HG02938 (cell line): ENCODE data around the gene CHD6.

ENCODE experiments used
- ATAC-seq: cut with Tn5 transposase; IDR thresholded peaks from one replicate; pipeline ENCODE4 v1.9.1; 2021; ENCODE audit warnings: mild to moderate bottlenecking, moderate library complexity; ENCODE audit not compliant: unreplicated experiment

CHD6 gene

DNA sequence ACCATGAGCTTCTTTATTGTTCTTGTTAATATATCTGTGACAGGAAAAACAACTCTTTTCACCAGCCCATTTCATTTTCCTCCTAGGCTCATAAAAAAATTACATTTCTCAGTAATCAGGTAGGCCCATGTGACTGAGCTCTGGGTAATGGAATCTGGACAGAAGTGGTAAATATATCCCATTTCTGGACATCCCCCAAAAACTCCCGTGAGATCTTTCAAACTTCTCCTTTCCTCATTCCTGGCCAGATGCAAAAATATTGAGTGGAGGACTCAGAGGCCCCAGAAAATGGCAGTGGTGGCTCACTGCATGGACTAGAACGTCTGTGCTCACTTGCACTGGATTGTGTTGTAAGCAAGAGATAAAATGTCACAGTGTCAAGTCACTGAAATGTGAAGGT is 3.8 kb upstream of the CHD6 start:
- ATAC-seq, result no peak

DNA sequence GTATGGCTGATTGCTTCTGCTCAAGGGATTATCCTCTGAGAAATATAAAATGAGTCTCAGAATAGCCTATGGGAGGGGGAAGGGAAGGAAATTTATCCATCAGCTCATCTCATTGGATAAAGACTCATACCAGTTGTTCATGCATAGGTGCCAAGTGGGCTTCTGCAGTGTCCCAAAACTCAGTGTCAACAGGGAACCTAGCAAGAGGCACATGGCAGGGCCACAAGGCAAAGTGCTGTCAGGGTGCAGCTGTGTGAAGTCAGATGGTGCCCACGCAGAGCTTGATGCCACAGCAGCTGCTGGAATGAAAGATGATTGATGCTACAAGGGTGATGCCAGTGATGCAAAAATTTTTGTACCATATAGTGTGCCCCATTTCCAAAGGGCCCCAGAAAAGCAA is 3.2 kb upstream of the CHD6 start:
- no peak for ATAC-seq

DNA sequence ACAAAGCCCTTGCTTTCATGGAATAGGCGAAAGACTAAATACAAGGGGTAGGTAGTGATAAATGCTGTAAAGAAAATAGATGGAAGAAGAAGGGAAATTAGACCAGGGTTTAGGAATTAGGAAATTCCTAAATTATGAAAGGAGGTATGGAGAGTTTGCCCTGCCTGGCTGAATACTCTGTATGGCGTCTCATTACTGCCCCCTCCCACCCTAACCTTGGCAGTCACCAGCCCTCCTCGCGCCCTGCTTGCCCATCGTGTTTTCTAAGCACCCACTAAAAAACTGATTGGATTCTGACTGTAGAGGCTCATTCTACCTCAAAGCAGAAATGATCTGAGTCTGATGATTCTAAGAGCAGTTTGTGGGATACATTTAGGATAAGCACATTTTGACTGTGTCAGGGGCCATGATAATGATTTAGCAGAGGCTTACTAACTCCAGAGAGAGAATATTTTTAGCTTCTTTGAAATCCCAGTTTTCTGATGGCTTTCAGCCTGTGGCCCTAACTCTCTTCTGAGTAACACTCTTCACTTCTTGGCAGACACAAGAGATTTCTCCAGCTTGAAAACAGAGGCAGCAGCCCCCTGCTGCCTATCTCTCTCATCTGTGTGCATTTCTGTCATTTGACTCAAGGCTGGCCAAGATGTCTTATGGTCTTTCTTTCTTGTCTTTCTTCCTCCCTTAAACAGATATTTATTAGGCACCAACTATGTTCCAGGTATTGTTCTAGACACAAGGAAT is 1.4 kb upstream of the CHD6 start:
- no peak for ATAC-seq

DNA sequence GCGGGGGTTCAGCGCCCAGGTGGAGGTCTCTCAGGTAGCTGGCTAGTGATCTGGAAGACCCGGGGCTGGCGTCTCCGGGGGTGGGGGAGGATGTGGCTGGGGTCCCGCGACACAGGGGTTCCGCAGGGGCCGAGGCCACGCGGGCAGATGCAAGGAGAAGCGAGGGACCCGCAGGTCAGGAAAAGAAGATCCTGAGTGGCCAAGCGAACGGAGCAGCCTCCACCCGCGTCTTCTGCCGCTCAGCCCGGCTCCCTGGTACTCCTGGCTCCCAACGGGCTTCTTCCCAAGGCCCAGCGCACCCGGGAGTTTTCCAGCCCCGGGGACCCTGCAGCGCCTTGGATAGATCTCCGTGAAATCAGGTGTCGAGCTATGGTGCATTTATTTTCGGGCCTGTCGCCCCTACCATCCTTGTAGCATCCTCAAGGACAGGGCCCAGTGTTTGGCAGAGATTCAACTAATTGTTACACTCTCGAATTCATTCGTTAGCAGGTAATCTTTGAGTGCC is 682 bp upstream of the CHD6 start:
- no peak for ATAC-seq

DNA sequence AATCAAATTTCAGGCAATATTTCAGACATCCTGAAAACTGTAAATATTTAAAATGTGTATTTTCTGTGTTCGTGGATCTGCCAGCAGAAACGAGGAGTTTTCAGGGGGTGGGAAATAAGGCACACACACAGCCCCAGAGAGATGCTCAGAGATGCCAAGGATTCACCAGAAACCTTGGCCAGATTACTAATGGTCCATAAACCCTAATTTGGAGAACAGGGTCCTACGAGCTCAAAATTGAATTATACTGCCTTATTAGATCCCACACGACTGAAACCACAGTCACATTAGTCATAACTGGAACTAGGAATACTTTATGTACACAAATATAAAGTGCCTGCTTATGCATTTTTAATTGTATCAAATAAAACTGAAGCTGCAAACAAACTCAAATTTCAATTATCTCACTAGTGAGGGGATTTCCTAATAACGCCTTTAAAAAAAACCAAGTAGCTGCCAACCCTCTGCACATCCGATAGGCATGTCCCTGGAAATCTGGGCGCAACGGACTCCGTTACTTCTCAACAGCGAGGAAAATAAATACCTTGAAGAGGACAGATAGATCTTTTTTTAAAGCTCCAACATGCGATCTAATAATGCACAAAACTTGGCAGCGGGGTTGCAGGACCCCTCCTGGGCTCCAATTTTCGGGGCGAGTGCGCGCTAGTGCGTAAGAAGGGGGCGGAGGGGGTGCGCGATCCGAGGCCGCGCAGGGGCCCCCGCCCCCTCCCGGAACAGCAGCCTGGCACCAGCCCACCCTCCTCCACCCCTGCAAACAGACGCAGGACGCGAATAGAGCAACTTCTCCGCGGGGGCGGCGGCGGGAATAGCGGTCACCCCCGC is 897 bp downstream of the CHD6 start:
- ATAC-seq, result no peak

DNA sequence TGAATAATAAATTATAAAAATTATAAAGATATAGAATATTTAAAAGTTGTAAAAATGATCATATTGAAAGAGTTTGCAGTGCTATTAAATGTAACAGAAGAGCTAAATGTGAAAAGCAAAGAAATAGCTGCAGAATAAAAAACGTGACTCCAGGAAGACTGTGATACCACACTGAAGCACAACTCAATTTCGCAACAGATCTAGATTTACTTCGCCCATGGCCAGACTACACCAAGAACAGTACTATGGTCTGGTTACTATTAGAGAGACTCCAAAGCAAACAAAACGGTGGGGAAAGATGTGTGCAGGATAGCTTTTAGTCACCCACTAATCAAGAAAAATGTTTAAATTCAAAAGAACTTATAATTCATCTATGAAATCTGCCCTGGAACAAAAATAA is 1.9 kb downstream of the CHD6 start:
- ATAC-seq, result no peak

DNA sequence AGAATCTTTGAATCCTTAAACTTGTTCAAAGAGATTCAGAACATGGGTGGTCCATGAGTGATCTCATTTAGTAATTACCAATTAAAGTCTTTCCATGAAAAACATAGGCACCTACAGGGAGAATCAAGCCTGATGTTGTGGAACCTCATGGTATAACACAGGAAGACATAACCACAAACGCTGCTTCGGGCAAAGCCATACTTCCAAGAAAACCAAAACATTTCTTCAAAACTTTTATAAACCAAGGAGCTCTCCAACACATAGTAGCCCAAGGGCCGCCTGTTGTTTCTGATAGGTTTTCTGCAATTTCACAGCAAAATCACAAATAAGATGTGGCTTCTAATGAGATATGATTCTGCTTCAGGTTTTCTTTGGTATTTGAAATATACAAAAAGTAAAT is 2.5 kb downstream of the CHD6 start:
- no peak for ATAC-seq

DNA sequence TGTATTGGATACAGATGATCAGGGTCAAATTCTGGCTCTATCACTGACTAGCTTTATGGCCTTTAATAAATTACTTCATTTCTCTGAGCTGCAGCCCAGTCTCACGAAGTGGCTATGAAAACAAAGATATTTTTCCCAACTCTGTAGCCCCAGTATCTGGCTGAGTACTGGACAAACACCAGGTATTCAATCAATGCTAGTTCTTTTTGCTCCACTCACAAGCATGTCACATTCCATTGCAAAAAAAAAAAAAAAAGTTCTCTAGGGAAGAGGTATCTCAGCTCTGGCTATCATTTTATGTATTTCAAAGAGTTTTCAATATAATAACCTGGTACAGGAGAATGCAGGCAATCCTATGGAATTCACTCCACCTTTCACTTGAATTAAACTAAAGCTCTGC is 3.1 kb downstream of the CHD6 start:
- ATAC-seq, result no peak

DNA sequence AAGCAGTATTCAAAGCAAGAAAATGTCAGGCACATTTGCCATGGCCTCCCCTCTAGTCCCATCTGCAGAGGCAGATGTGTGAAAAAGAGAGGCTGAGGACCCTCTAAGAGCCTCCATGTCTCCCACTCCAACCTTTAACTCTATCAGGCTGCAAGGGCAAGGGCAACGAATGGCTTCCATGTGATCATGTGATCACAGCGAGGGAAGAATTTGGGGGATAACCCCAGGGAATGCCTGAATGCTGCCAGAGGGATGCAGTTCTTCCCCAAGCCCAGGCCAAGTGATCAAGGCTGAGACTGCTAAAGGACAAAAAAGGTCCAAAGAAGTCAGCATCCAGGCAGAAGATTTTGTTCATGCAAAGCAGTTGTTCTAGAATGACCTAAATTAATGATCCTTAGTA is 4.9 kb downstream of the CHD6 start:
- ATAC-seq, result no peak

DNA sequence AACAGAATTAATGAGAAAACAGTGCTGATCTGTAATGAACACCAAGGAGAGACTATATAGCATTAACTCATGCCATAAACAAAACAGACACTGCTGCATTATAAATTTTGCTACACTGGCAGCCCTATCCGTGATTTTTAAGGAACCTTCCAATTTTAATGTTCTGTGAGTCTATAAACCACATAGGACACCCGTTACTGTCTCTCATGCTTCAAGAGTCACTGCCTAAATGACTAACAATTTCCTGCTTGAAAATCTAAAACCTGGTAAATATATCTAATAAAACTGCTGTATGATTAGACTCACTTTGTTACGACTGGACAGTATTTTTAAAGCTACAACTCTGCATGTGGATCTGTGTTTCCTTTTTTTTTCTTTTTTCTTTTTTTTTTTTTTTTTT is 8.7 kb downstream of the CHD6 start:
- no peak for ATAC-seq

DNA sequence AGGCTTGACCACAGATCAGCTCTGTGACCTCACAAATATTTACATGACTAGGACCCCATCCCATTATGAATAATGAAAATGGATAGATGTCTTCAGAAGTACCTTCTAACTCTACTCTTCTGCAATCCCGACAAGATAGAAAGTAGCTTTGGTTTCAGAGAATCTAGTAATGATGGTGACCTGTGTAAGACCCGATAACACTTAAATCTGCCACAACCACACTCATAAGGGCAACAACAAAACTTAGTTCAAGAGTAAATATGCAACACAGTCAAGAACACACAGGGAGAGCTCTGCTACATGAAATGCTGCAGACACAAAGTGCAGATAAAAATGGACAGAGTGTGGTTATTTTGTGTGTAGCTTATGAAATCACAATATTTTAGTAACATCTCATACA is 9.6 kb downstream of the CHD6 start:
- no peak for ATAC-seq

DNA sequence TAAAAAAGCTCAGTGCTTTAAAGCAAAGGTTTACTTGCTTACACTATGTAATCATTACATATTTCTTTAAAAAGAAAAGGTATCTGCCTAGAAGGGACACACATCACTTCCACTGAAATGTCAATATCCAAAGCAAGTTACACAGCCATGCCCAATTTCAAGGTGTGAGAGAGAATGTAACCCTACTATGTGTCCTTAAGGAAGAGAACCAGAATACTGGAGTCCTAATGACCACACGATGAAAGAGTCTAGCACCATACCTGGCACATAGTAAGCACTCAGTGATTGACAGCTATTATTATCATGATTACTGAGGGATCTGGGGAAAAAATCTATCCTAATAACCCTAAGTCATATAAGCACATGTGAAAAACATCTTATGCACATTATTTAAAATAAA is 10.4 kb downstream of the CHD6 start:
- no peak for ATAC-seq

DNA sequence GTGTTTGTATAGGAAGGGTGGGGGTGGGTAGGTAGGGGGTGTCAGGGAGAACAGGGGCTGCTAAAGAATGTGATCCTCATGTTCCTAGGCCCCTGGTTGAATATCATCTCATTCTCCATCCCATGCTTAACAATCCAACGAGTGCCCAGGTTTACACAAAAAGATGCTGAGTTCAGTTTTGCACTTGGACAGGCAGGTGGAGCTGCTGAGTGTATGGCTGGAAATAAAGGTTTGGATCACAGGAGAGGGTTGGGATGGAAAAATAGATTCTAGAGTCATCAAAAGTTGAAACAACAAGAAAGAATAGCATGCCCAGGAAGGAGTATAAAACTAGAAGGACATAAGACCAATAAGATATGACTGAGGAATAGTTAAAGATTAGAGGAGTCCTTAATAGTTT is 14.2 kb downstream of the CHD6 start:
- no peak for ATAC-seq

DNA sequence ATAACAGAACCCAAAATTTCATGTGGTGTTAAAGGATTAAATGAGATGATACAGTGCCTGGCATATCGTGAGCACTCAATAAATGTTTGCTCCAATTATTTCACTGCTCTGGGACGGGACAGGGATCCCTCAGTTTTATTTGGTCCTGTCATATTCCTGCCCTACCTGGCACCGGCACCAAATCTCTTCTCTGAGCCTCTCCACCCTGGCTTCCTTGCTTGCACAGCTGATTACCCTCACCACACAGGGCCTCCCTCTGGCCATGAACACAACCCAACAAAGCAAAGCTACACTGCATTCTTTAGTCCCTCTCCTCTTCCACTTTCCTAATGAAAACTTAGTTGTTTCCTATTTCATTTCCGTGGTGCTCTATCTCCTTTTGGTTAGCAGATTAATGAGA is 16.4 kb downstream of the CHD6 start:
- ATAC-seq, result no peak

DNA sequence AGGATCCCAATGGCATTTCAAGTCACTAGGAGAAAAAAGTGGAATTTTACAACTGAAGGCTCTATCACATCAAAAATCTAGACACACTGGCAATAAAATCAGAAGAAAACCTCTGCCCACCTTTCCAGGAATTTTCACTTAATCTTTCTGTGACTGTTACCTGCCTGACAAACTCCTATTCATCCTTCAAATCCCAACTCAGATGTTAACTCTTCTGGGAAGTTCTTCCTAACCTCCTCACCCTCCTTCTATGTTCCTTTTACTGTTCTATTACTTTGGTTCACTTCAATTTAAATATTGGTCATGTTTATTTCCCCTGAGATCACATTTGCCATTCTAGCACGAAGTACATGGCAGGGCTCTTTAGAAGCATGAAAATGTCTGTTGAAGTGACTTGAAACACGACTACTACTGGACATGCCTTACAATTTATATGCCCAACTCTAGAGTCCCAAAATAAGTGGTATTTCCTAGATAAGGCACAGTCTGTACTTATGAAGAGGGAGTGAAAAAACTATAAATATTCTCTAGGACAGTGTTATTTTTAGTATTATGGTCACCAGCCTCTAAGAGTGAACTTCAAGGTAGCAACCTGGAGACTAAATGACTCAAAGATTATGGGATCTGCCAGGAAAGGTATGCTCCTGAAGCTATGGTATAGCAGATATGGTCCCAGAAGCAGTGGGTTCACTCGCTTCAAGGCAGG is 17.1 kb downstream of the CHD6 start:
- no peak for ATAC-seq

DNA sequence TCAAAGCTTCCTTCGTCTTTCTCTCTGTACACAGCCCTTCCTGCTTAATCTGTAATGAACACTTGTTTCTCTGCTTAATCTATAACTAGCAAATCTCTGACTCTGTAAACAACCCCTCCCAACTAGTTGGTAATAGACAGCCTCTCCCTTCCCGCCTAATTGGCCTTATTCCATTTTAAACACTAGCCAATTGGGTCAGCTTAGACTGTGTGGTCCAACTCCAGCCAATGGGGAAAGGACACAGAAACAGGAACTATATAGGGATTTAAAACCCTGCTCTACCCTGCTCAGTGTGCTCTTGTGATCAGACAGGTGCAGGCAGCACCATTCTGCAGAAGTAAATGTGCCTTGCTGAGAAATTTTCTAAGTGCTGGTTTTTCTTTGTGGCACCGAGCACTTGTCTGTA is 18.5 kb downstream of the CHD6 start:
- ATAC-seq, result no peak

DNA sequence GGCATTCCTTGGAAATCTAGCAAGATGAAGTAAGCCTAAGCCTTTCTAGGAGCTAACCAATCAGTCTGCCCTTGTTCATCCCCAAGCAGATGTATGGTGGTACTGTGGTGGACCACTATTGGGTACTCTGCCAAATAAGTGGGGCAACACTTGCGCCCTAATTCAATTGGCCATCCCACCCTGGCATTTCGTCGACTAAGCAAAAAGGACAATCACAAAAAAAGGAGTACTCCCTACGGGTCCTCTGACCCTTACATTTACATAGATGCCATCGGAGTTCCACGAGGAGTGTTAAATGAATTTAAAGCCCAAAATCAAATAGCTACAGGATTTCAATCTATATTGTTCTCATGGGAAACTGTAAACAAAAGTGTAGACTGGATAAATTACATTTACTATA is 19.5 kb downstream of the CHD6 start:
- ATAC-seq, result no peak

DNA sequence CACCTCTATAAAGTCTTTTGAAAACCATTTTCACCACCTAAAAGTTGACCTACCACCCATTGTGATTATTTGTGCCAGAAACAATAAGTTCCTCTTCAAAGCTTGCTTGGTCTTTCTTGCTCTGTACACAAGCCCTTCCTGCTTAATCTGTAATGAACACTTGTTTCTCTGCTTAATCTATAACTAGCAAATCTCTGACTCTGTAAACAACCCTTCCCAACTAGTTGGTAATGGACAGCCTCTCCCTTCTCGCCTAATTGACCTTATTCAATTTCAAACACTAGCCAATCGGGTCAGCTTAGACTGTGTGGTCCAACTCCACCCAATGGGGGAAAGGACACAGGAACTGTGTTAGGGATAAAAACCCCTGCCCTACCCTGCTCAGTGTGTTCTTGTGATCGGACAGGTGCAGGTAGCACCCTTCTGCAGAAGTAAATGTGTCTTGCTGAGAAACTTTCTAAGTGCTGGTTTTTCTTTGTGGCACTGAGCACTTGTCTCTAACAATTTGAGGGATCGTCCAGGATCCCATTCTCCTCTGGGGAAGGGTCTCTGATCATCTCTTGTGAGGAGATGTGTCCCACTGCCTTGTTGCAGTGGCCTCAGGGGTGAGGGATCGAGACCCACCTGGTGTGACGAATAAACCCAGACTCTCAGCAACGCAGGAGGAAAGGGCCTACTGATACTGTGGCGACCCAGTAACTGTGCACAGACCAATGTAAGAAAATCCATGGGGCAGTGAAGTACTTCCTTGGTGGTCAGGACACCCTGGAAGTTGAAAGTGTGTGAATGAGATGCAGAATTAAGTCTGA is 23.5 kb downstream of the CHD6 start:
- no peak for ATAC-seq

DNA sequence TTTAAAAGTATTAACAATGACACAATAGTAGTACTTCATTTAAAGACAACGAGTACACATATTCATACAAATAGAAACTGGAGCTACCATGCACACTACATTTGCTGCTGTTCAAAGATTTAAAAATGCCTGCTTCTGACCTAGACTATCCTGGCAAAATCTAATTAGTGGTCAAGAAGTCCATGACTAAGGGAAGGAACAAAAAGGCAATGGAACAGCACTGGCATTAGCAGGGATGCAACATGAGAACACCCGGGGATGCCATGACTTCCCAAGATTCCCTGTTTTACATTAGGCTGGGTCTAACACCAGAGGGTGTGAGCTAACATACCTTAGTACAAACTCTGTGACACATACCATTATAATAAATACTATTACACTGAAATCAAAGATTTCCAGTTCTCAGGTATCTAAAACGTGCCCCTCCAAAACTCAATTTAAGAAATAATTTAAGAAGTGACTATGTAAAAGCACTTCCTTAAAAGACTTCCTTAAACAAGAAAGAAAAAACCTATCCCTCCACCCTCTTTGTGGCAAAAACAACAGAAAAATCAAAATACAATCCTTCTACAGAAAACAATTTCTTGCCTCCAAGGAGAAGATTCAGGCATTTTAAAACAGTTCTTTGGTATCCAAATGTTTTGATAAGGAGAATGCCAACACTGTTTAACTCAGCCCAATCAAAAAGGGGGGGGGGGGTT is 25.5 kb downstream of the CHD6 start:
- no peak for ATAC-seq

DNA sequence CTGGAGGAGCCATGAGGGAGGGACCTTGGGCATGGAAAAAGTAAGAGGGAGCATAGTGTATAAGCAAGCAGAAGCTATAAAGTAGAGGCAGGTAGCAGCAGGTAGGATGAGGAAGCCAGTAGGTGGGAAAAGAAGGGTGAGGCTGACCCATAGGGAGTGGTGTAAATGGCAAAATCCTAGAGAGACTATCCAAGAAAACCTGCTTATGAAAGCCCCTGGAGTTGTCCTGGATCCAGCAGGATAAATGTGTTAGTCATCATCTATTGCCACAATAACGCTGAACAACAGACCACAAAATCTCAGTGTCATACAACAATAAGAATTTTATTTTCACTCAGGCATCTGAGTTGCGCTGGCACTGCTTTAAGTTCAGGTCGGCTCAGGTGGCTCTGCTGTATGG is 30.2 kb downstream of the CHD6 start:
- ATAC-seq, result no peak
